ENCODE measurements around the gene SCN9A.

DNA sequence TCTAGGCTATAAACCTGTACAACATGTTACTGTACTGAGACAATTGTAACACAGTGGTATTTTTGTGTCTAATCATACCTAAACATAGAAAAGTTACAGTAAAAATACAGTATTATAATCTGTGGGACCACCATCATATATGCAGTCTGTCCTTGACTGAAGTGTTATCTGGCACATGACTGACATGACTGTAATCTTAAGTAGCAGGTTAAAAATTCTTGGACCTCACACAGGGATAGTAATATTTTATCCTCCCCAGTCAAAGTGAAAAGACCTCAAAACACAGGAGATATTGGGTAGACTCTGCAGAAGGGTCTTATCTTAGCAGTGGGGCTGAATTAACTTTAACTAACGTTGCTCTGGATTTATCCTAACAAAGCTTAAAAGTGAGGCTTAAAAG lies 4.9 kb upstream of the SCN9A start:
- TF ChIP-seq CTCF (conservative IDR thresholded peaks at IDR 0.05) (no peak), EZH2 (IDR thresholded peaks at IDR 0.05; ENCODE audit: low read depth) (no peak)

Measured in PC-9 (cell line).